ENCODE results near the gene LONP1.
"Not testable (repeated sequence)": the region's sequence is repeated elsewhere in the genome, so short reads cannot be mapped to it uniquely, and the experiment has no call there.

Gene LONP1

DNA sequence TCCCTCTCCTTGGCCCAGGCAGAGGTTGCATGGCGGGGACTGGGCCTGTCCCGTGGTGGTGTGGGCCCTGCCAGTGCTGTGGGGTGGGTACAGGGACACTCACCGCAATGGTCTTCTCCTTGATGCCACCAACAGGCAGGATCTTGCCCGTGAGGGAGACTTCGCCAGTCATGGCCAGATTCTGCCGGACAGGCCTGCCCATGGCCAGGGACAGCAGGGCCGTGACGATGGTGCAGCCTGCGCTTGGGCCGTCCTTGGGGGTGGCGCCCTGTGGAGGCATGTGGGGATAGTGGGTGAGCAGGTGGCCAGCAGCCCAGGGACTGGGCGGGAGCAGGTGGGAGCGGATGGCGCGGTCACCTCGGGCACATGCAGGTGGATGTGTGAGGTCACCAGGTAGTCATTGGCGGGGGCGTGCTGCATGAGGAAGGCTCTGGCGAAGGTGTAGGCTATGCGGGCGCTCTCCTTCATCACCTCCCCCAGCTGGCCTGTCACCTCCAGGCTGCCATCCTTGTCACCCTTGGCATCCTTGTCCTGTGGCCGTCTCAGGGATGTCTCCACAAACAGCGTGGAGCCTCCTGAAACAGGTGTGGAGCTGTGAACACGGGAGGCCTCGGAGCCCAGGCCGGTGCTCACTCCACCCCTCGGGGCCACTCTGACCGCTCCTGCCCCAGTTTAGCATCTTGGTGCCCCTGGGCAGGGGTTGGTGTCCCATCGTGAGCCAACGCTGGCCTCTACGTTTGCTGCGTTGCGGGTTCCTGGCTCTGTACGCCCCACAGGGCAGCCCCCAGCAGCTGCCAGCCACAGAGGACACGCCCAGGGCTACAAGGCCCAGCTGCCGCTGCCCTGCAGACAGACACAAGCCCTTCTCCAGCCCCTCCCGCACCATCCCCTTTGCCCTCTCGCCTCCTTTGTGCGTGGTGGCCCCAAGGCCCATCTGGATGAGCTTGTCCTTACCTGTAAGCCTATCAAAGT is 26.5 kb downstream of the LONP1 start:
- no peak for DNase-seq (ENCODE audit: low read depth)

DNA sequence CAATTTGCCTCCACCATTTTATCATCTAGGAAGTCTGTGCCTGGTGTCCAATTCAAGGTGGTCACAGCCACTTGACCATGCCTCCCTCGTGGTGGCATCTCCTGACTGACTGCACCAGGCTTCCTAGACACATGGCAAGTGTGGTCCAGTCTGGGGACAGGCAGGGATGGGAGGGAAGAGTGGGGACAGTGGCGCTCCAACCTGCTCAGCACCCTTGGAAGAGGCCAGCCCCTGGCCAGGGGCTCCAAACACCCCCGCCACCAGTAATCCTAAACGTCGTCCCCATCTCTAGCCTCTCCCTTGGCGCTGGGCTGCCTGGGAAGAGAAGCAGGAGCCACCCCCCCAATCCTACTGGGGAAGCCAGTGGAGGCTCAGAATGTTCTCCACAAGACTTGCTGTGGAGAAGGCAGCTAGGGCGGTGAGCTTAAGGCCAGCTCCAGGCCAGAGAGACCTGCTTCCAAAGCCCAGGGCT is 27.2 kb downstream of the LONP1 start:
- DNase-seq (ENCODE audit: low read depth): no peak

DNA sequence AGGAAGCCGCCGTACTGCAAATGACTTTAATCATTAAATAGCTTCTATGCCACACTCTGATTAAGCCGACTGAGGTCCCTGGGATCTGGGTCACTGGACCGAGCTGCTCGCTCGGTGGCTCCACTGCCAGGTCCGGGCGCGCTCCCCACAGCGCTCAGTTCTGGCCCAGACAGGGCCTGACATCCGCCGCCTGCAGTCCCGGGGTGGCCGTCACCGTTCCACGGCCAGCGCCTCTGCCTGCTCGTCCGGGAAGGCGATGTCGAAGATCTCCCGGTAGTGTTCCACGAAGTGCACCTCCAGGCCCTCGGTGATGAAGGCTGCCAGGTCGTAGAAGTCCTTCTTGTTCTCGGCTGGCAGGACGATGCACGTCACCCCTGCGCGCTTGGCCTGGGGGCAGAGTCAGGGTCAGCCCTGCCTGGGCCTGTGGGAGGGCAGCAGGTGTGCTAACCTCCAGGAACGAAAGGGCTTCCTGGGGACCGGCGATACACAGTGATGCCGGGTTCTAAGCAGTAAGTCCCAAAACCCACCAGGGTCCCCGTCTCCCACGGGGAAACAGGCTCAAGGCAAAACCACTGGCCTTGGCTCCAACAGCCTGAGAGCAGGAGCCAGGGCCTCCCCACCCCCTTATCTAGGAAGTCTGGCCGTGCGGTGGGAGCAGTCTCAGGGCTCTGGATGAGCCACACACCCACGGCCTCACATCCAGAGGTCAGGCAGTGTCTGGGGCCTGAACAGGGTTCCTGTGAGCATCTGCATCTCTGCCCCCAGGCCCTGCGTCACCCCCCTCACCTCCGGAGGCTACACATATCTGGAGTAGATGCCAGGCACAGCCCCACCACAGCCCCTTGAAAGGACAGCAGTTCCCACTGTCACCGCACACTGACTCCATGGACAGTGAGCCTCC is 27.9 kb downstream of the LONP1 start:
- no peak for DNase-seq (ENCODE audit: low read depth)

DNA sequence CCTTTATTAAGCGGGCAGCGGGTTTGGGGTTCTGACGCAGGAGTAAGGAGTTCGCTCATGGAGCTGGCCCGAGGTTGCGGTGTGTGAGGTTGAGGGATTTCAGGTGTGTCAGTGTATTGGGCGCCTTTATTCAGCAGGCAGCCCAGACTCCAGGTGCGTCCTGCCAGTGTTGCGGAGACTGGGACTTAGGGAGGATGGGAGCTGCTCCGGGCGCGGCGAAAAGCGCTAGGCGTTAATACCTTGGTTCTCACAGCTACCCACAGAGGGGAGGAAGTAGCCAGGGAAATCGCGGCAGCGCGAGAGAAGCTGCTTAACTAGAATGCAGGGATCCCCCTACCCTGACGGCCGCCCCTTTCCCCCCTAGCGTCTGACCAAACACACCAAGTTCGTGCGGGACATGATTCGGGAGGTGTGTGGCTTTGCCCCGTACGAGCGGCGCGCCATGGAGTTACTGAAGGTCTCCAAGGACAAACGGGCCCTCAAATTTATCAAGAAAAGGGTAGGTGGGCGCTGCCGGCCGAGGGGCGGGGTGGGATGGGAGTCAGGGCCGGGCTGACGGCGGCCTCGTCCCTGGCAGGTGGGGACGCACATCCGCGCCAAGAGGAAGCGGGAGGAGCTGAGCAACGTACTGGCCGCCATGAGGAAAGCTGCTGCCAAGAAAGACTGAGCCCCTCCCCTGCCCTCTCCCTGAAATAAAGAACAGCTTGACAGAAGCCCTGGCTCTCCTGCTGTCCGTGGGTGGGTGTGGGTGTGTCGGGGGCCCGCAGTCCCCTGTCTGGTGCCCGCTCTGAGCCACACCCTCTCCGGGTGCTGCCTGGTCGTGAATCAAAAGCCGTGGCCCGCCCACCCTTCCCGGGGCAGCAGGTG is 28.8 kb downstream of the LONP1 start:
- no peak for DNase-seq (ENCODE audit: low read depth)

DNA sequence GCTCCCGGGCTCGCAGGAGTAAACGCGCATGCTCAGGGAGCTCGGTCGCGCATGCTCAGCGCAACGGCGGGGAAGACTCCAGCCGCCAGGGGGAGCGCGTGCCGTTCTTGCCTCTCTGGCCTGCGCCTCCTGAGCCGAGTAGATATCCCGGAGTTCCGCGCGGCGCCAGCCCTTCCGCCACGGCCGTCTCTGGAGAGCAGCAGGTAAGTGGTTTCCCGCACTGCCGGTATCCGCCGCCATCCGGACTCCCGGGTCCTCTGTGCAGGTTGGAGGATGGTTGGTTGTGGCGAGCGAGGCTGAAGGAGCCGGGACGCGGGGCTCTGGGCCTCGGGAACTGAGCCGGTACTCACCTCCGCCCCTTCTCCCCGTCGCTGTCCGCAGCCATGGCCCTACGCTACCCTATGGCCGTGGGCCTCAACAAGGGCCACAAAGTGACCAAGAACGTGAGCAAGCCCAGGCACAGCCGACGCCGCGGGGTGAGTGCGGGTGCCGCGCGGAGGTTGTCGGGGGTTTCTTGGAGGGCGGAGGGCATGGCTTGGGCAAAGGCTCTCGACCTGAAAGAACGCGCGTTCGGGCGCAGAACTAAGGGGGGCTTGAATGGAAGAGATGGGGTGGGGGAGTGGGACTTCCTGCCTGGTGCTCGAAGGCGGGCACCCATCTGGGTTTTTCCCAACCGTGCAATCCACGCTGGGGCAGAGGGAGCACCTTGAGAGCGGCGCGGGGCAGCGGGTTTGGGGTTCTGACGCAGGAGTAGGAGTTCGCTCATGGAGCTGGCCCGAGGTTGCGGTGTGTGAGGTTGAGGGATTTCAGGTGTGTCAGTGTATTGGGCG is 29.6 kb downstream of the LONP1 start, which contains the start of gene RPL36:
Gene RPL36, plus strand, starts transcription at position 171 of the 830 bp plus-strand sequence. Its CDS starts 213 bp downstream, at position 384.
- DNase-seq (ENCODE audit: low read depth): peak; percentile 90

DNA sequence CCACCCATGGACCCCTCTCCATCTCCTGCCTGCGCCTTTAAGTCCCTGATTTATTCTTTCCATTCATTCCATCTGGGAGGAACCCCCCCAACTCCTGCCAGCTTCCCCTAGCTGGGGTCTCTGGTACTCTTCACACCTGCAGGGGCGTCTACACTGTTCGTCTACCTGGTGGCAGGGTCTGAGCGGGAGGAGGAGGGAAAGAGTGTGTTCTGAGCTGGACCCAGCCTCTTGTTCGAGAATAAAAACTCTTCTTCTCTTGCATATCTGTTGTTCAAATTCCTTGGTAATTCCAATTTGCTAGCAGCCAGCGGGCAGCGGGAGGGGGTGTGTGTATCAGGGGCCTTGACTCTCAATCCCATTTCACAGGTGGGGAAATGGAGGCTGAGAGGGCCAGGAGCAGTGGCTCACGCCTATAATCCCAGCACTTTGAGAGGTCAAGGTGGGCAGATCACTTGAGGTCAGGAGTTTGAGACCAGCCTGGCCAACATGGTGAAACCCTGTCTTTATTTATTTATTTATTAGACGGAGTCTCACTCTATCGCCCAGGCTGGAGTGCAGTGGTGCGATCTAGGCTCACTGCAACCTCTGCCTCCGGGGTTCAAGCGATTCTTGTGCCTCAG is 31.6 kb downstream of the LONP1 start:
- DNase-seq (ENCODE audit: low read depth): not testable (repeated sequence)

DNA sequence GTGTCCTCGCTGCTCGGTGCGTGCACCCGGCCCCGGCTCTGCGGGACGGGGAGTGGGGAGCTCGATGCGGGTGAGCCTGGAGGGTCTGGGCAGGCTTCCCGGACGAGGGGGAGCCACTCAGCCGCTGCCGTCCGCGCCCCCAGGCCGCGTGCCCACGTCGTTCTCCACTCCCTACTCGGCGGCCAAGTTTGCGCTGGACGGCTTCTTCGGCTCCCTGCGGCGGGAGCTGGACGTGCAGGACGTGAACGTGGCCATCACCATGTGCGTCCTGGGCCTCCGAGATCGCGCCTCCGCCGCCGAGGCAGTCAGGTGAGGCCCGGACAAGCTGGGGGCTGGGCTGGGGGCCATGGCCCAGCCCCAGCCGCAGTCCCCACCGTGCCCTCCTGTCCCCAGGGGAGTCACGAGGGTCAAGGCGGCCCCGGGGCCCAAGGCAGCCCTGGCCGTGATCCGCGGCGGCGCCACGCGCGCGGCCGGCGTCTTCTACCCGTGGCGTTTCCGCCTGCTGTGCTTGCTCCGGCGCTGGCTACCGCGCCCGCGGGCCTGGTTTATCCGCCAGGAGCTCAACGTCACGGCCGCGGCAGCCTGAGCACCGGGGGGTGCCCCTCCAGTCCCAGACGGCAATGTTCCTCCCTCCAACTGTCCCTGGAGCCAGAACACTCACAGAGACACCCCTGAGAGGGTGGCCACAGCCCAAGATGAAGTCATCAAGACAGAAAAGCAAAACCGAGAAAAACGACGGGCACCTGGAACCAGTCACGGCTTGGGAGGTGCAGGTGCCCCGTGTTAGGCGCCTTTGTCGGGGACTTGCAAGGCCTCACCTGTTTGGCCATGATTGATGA is 32.4 kb downstream of the LONP1 start:
- no peak for DNase-seq (ENCODE audit: low read depth)

DNA sequence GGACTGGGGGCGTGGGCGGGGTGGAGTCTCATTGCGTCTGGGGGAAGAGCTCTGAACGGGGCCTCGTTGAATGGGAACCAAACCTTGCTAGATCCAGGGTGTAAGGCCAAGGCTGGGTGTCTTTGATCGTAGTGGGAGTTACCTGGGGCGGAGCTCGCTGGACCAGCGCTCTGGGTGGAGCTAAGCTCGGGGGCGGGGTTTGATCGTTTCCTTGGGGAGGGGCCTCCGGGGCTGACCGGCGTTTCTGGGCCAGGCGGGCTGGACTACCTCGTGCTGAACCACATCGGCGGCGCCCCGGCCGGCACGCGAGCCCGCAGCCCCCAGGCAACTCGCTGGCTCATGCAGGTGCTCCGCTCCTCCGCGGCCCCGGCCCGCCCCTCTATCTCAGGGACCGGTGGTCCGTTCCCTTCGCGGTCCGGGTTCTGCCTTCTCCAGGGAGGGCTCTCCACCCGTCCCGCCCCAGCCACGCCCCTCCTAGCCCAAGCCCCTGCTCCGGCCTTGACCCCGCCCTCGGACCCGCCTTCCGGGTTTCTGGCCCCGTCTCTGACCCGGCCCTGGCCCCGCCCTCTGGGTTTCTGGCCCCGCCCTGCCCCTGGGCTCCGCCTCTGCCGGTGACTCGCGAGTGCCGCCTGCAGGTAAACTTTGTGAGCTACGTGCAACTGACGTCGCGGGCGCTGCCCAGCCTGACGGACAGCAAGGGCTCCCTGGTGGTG is 33.1 kb downstream of the LONP1 start:
- peak; percentile 81 for DNase-seq (ENCODE audit: low read depth)

DNA sequence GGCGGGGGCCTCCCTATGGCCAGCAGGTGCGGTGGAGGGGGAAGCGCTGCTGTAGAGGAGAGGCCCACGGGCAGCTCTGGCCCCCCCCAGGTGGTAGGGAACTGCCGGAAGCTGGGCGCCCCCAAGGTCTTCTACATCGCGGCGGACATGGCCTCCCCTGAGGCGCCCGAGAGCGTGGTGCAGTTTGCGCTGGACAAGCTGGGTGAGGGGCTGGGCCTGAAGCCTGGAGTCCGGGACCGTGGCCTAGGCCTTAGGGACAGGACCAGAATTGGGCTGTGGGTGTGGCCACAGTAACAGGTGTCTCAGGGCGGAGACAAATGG is 33.7 kb downstream of the LONP1 start:
- no peak for DNase-seq (ENCODE audit: low read depth)

DNA sequence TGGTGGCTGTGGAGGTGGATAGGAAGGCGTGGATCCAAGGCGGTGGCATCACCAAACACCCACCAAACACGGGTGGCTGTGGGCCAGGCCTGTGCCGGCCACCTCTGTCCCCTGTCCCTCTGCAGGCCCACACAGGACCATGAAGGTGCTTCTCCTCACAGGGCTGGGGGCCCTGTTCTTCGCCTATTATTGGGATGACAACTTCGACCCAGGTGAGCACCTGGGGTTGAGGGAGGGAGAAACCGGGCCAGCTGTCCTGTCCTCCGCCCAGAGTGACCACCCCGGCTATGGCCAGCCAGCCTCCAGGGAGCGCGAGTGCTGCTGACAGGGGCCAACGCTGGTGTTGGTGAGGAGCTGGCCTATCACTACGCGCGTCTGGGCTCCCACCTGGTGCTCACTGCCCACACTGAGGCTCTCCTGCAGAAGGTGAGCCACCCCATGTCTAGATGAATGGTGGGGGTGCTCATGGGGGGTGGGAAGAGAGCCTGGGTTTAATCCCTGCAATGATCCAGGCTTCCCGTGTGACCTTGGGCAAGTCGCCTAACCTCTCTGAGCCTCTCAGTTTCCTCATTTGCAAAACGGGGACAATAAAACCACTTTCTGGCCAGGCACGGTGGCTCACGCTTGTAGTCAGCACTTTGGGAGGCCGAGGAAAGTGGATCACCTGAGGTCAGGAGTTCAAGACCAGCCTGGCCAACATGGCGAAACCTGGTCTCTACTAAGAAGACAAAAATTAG is 35.1 kb downstream of the LONP1 start:
- no peak for DNase-seq (ENCODE audit: low read depth)

DNA sequence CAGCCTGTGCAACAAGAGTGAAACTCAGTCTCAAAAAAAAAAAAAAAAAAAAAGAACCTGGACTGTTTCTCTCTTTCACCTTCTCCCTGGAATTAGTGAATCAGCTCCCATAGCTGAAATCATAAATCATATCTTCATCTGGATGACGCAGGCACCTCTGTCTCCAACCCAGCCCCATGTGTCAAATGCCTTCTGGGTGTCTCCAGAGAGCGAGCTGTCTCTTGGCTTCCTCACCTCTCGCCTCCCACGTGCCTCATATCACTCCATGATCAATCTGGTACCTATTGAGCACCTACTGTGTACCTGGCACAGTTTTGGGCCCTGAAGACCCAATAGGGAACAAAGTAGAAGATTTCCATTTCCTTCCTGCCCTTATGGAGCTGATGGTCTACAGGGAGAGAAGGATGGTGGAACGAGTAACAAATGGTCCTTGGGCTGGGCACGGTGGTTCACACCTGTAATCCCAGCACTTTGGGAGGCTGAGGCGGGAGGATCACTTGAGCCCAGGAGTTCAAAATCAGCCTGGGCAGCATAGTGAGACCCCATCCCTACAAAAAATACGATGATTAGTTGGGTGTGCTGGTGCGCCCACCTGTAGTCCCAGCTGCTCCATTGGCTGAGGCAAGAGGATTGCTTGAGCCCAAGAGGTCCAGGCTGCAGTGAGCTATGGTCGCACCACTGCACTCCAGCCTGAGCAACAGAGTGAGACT is 36.6 kb downstream of the LONP1 start:
- no peak for DNase-seq (ENCODE audit: low read depth)

DNA sequence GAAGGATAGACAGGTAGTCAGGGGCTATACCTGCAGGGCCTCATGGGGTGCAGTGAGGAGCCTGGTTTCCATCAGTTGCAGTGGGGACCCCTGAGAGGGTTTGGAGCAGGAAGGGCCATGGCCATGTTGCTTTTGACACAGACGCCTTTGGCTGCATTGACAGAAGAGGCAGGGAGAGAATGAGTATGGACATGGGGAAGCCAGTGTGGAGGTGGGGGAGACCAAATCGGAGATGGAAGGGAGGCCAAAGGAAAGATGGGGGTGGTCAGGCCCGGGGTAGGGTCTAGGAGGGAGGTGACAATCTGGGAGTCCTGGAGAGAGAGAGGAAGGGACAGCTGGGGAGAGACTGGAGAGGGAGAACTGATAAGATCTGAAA is 37.9 kb downstream of the LONP1 start:
- no peak for DNase-seq (ENCODE audit: low read depth)

DNA sequence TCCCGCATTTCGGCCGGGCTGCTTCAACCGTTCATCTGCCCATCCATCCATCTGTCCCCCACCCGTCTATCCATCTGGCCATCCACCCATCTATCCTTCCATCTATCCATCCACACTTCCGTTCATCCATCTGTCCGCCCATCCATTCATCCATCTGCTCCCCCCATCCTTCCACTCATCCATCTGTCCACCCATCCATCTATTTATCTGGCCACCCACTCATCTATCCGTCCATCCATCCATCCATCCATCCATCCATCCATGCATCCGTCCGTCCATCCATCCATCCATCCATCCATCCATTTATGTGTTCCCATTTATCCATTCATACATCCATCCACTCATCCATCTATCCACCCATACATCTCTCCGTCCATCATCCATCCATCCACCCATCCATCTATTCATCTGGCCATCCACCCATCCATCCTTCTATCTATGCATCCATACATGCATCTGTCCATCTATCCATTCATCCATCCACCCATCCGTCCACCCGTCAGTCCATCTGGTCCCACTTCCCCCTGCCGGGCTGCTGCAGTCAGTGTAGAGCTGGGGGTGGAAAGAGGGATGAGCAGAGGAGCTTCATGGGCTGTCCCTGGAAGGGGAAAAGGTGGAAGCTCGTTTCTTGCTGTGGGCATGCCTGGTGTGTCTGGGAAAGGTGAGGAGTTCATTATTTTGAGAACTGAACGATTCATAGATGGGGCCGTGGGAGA is 38.4 kb downstream of the LONP1 start:
- DNase-seq (ENCODE audit: low read depth): no peak

DNA sequence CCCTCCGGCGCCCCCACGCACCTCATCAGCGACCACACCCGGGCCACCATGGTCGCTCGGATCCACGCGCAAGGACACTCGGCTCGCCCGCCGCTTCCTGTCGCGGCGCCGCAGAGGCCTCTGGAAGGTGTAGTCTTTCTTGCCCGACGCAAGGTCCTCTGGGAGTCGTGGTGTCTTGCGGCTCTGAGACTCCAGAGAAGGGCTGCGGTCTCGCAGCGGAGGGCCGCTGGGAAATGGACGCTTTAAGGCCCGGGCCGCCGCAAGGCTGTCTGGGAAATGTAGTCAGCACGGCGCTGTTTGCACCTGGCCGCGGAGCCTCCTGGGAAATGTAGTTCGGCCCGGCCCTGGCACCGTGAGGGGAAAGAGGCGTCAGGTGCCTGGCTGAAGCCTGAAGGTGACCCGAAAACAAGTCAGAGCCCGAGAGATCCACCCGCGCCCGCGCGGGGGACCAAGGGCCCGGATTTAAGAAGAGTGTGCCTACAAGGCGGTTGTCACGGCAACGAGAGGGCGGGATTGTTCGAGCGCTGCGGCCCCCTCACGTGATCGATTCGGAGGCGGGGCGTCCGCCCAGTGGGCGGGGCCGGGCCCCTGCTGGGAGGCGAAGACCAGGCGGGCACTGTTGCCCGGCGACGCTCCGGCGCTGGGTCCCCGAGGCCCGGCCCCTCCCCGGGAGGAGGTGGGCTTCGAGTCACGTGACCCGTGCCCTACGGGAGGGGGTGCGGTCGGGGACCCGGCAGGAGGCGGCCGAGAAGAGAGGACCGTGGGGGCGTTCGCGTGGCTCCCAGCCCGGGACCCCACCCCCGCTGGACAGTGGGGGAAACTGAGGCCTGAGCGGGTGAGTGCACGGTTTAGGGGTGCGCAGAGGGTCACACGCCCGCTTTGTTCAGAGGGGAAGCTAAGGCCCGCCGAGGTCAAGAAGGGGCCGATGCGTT is 39.2 kb downstream of the LONP1 start, which contains the start of the genes HSD11B1L and MICOS13:
Gene HSD11B1L, plus strand, starts transcription at position 591 of the 932 bp plus-strand sequence. CDS start 3,806 bp downstream, outside the sequence.
Gene MICOS13, minus strand, starts transcription at position 80 of the 932 bp plus-strand sequence. Its CDS starts 30 bp downstream, at position 50.
- DNase-seq (ENCODE audit: low read depth): peak; percentile 99

DNA sequence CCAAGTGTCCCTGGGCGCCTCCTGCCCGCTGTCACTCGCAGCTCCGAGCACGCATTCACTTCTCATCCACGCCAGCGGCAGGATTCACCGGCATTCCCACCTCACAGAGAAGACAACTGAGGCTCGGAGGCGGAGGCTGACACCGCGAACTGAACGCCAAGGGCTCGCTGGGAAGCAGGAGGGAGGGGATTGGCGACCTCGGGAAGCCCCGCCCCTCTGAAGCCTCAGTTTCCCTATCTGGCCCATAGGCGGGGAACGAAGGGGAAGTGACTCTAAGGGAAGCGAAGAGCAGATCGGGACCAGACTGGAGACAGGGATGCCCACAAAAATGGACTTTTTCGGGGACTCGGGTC is 39.9 kb downstream of the LONP1 start:
- no peak for DNase-seq (ENCODE audit: low read depth)
